Ectodermal cell (in vitro differentiated cells): ENCODE measurements around the gene EYS.
"Not testable (repeated sequence)": the region's sequence is repeated elsewhere in the genome, so short reads cannot be mapped to it uniquely, and the experiment has no call there.

Experiments
- H3K27ac ChIP-seq: 2 replicates; pipeline ENCODE4 v1.7.0; 2013; ENCODE audit warnings: mild to moderate bottlenecking, low read depth, low read length; ENCODE audit not compliant: insufficient read depth, poor library complexity, severe bottlenecking
- H3K27me3 ChIP-seq: 2 replicates; pipeline ENCODE4 v1.7.0; 2013; ENCODE audit warnings: mild to moderate bottlenecking, low read length; ENCODE audit not compliant: insufficient read depth, control insufficient read depth, poor library complexity, severe bottlenecking
- H3K36me3 ChIP-seq: one replicate; pipeline ENCODE4 v1.7.0; 2013; ENCODE audit warnings: low read length; ENCODE audit not compliant: control insufficient read depth, insufficient read depth
- H3K4me1 ChIP-seq: one replicate; pipeline ENCODE4 v1.7.0; 2013; ENCODE audit warnings: low read length; ENCODE audit not compliant: control insufficient read depth, insufficient read depth
- H3K4me3 ChIP-seq: 2 replicates; pipeline ENCODE4 v1.7.0; 2013; ENCODE audit warnings: low read depth, low read length, control low read depth; ENCODE audit not compliant: insufficient read depth
- H3K9me3 ChIP-seq: 2 replicates; pipeline ENCODE4 v1.7.0; 2013; ENCODE audit warnings: mild to moderate bottlenecking, low read length, moderate library complexity; ENCODE audit not compliant: control insufficient read depth
- WGBS, 2 experiments: methylation state at CpG; one replicate each; pipeline ENCODE4 v1.1.7; 2013; ENCODE audit warnings: missing lambda C conversion rate in 2 of 2; 5-methylcytosine and 5-hydroxymethylcytosine counted together

Gene EYS

GRCh38 chr6:63808576-63808975 is 1898.5 kb downstream of the EYS start:
- 100% methylated on average over 1 of the region's 2 CpGs for WGBS, 2 experiments
- Histone ChIP-seq H3K27ac (no peak overlapping the region), H3K9me3 (no peaks in the 10 kb centered on the region), H3K27me3 (no peaks in the 10 kb centered on the region), H3K4me1 (no peaks in the 10 kb centered on the region), H3K4me3 (no peak overlapping the region), H3K36me3 (no peaks in the 10 kb centered on the region)

- Histone ChIP-seq H3K4me1 (no peaks in the 10 kb centered on the region), H3K4me3 (no peak overlapping the region), H3K9me3 (no peaks in the 10 kb centered on the region), H3K27me3 (no peaks in the 10 kb centered on the region), H3K36me3 (no peaks in the 10 kb centered on the region), H3K27ac (no peak overlapping the region)
- WGBS, 2 experiments = 89 to 95% methylated on average over 2 of the region's 2 CpGs
Measured at GRCh38 chr6:63807056-63807455, 1900.0 kb downstream of the EYS start.

GRCh38 chr6:63806573-63806913 is 1900.5 kb downstream of the EYS start:
- H3K4me3 ChIP-seq = no peak overlapping the region
- WGBS, 2 experiments = 92 to 100% methylated on average over 2 of the region's 2 CpGs
- no peaks in the 10 kb centered on the region for H3K27me3 ChIP-seq
- no peaks in the 10 kb centered on the region for H3K36me3 ChIP-seq
- no peak overlapping the region for H3K27ac ChIP-seq
- H3K9me3 ChIP-seq = no peaks in the 10 kb centered on the region
- H3K4me1 ChIP-seq = no peaks in the 10 kb centered on the region

- Histone ChIP-seq H3K4me3 (no peak overlapping the region), H3K27ac (no peak overlapping the region), H3K36me3 (no peaks in the 10 kb centered on the region), H3K27me3 (no peaks in the 10 kb centered on the region), H3K4me1 (no peaks in the 10 kb centered on the region), H3K9me3 (no peaks in the 10 kb centered on the region)
- 84 to 89% methylated on average over 4 of the region's 5 CpGs for WGBS, 2 experiments
Measured at GRCh38 chr6:63805808-63806572, 1901.0 kb downstream of the EYS start.

- WGBS, 2 experiments = 89 to 97% methylated on average over 3 of the region's 3 CpGs
- no peak overlapping the region for H3K27ac ChIP-seq
- H3K9me3 ChIP-seq = no peaks in the 10 kb centered on the region
- H3K4me3 ChIP-seq = no peak overlapping the region
- H3K36me3 ChIP-seq = no peaks in the 10 kb centered on the region
- no peaks in the 10 kb centered on the region for H3K4me1 ChIP-seq
- H3K27me3 ChIP-seq = no peaks in the 10 kb centered on the region
Measured at GRCh38 chr6:63805345-63805744, 1901.7 kb downstream of the EYS start.

- Histone ChIP-seq H3K9me3 (no peaks in the 10 kb centered on the region), H3K27ac (no peak overlapping the region), H3K36me3 (no peaks in the 10 kb centered on the region), H3K4me3 (no peak overlapping the region), H3K4me1 (no peaks in the 10 kb centered on the region), H3K27me3 (no peaks in the 10 kb centered on the region)
Measured at GRCh38 chr6:63804381-63804956, 1902.6 kb downstream of the EYS start.

GRCh38 chr6:63803371-63803770 is 1903.7 kb downstream of the EYS start:
- no peaks in the 10 kb centered on the region for H3K4me1 ChIP-seq
- H3K27ac ChIP-seq = no peak overlapping the region
- no peaks in the 10 kb centered on the region for H3K27me3 ChIP-seq
- no peaks in the 10 kb centered on the region for H3K9me3 ChIP-seq
- no peak overlapping the region for H3K4me3 ChIP-seq
- no peaks in the 10 kb centered on the region for H3K36me3 ChIP-seq
- WGBS, 2 experiments = 89 to 95% methylated on average over 2 of the region's 2 CpGs

GRCh38 chr6:63802606-63803206 is 1904.3 kb downstream of the EYS start:
- Histone ChIP-seq H3K9me3 (no peaks in the 10 kb centered on the region), H3K4me3 (no peak overlapping the region), H3K4me1 (no peaks in the 10 kb centered on the region), H3K36me3 (no peaks in the 10 kb centered on the region), H3K27ac (no peak overlapping the region), H3K27me3 (no peaks in the 10 kb centered on the region)
- 96 to 97% methylated on average over 1 of the region's 2 CpGs for WGBS, 2 experiments

GRCh38 chr6:63800386-63800785 is 1906.6 kb downstream of the EYS start:
- H3K4me3 ChIP-seq, H3K36me3 ChIP-seq, H3K27me3 ChIP-seq, H3K9me3 ChIP-seq, H3K27ac ChIP-seq, H3K4me1 ChIP-seq: not testable (repeated sequence)
- 91 to 95% methylated on average over 7 of the region's 7 CpGs for WGBS, 2 experiments

GRCh38 chr6:63799813-63800212 is 1907.2 kb downstream of the EYS start:
- no peaks in the 10 kb centered on the region for H3K27me3 ChIP-seq
- H3K36me3 ChIP-seq = no peaks in the 10 kb centered on the region
- no peaks in the 10 kb centered on the region for H3K9me3 ChIP-seq
- H3K27ac ChIP-seq = no peak overlapping the region
- WGBS, 2 experiments = 91 to 93% methylated on average over 8 to 9 of the region's 9 CpGs
- H3K4me3 ChIP-seq = no peak overlapping the region
- no peaks in the 10 kb centered on the region for H3K4me1 ChIP-seq
